ENCODE data around the gene PARP11. TPM values are rescaled to one million over a fixed set of nuclear protein-coding genes. Genes with fewer than 3 reads are reported as not detected.

Gene PARP11
- total and polyA plus RNA-seq, 4 donors, result 2.2 to 7.1 (median 4.0) TPM

DNA sequence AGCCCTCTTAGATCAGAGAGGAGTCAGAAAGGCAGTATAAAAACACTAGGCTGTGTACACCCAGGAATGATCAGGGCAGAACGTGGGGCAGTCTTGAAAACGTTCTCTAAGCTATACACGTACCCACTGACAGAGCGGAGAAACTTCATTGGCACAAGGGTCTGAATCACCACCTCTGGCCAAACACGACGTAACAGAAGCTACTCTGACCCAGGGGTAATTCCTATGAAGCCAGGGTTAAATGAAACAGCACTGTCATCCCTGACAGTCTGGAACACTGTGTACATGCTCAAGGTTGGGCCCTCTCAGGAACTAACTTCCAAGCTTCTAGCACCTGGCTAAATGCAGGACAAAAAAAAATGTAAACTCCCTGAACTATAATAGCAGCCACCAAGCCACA lies 38.4 kb downstream of the PARP11 start:
- WGBS, result 92% methylated on average over 6 of the region's 6 CpGs

DNA sequence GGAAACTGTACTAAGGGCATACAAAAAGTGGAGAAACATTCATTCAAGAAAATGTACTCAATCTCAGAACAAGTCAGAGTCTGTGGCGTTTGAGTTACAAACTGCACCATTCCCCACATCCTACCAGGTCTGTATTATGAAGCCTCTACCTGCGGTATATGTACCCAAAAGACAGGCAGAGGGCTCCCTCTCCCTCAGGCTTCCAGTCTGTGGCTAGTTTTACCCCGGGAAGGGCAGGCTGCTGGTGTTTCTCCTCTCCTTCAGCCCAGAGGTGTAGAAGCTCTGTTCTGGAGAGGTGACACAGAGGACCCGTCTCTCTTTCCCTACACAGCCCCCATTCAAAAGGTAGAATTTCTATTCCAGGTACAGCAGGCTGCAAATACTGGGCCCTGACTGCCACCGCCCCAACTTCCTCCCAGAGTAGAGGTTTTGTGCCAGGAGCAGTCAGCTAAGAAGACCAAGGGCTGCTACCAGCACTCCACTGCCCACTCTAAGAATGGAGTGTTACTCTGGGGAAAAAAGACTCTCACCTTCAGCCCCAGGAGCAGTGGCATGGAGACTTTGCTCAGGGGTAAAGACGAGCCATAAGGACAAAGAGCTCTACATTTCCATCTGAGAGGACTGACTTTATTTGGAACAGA lies 39.4 kb downstream of the PARP11 start:
- Histone ChIP-seq H3K36me3 (ENCODE audit: control insufficient read depth in 4 of 4, insufficient read depth in 3 of 4, low read depth in 1 of 4, low read length in 3 of 4) (no peaks in the 10 kb centered on the region), H3K9ac (ENCODE audit: low read depth in 1 of 2, low read length in 2 of 2) (no peak overlapping the region), H3K4me1 (ENCODE audit: control insufficient read depth in 4 of 4, insufficient read depth in 4 of 4, low read length in 3 of 4) (no peaks in the 10 kb centered on the region), H3K27me3 (ENCODE audit: control insufficient read depth in 4 of 4, insufficient read depth in 4 of 4, low read length in 3 of 4) (no peaks in the 10 kb centered on the region), H3K27ac (ENCODE audit: low read depth in 1 of 2, low read length in 2 of 2) (no peak overlapping the region), H3K9me3 (ENCODE audit: control insufficient read depth in 4 of 4, low read length in 3 of 4) (no peaks in the 10 kb centered on the region), H3K4me3 (ENCODE audit: low read depth in 1 of 3, low read length in 3 of 3) (no peak overlapping the region)
- no peak for DNase-seq (ENCODE audit: low spot score)
- WGBS, result 92% methylated on average over 6 of the region's 6 CpGs
- TF ChIP-seq, protein P1, sequence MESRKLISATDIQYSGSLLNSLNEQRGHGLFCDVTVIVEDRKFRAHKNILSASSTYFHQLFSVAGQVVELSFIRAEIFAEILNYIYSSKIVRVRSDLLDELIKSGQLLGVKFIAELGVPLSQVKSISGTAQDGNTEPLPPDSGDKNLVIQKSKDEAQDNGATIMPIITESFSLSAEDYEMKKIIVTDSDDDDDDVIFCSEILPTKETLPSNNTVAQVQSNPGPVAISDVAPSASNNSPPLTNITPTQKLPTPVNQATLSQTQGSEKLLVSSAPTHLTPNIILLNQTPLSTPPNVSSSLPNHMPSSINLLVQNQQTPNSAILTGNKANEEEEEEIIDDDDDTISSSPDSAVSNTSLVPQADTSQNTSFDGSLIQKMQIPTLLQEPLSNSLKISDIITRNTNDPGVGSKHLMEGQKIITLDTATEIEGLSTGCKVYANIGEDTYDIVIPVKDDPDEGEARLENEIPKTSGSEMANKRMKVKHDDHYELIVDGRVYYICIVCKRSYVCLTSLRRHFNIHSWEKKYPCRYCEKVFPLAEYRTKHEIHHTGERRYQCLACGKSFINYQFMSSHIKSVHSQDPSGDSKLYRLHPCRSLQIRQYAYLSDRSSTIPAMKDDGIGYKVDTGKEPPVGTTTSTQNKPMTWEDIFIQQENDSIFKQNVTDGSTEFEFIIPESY (IDR thresholded peaks at IDR 0.05), result no peak
- TF ChIP-seq, protein P2, sequence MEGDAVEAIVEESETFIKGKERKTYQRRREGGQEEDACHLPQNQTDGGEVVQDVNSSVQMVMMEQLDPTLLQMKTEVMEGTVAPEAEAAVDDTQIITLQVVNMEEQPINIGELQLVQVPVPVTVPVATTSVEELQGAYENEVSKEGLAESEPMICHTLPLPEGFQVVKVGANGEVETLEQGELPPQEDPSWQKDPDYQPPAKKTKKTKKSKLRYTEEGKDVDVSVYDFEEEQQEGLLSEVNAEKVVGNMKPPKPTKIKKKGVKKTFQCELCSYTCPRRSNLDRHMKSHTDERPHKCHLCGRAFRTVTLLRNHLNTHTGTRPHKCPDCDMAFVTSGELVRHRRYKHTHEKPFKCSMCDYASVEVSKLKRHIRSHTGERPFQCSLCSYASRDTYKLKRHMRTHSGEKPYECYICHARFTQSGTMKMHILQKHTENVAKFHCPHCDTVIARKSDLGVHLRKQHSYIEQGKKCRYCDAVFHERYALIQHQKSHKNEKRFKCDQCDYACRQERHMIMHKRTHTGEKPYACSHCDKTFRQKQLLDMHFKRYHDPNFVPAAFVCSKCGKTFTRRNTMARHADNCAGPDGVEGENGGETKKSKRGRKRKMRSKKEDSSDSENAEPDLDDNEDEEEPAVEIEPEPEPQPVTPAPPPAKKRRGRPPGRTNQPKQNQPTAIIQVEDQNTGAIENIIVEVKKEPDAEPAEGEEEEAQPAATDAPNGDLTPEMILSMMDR (IDR thresholded peaks at IDR 0.05; ENCODE audit: low read depth, low read length, missing input control), result no peak
- TF ChIP-seq HNF4G (IDR thresholded peaks at IDR 0.05), result no peak
- TF ChIP-seq RXRA (IDR thresholded peaks at IDR 0.05), result no peak
- TF ChIP-seq FOXA1 (IDR thresholded peaks at IDR 0.05), result no peak
- TF ChIP-seq EGR1 (IDR thresholded peaks at IDR 0.05; ENCODE audit: low read depth in 2 of 2), result no peak
- TF ChIP-seq, protein P3, sequence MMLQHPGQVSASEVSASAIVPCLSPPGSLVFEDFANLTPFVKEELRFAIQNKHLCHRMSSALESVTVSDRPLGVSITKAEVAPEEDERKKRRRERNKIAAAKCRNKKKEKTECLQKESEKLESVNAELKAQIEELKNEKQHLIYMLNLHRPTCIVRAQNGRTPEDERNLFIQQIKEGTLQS (IDR thresholded peaks at IDR 0.05), result no peak
- TF ChIP-seq NR2F2 (IDR thresholded peaks at IDR 0.05), result no peak
- TF ChIP-seq SP1 (IDR thresholded peaks at IDR 0.05), result no peak

More for the DNA sequence above, 38.4 kb downstream of the PARP11 start:
- peaks cover 0 to 2% (median 0%) of the 10 kb centered on the region in 4 donors for H3K9me3 ChIP-seq (ENCODE audit: control insufficient read depth in 4 of 4, low read length in 3 of 4)
- no peaks in the 10 kb centered on the region for H3K27me3 ChIP-seq (ENCODE audit: control insufficient read depth in 4 of 4, insufficient read depth in 4 of 4, low read length in 3 of 4)
- H3K4me3 ChIP-seq (ENCODE audit: low read depth in 1 of 3, low read length in 3 of 3), result no peak overlapping the region
- DNase-seq (ENCODE audit: low spot score), result no peak
- H3K9ac ChIP-seq (ENCODE audit: low read depth in 1 of 2, low read length in 2 of 2), result no peak overlapping the region
- no peaks in the 10 kb centered on the region for H3K4me1 ChIP-seq (ENCODE audit: control insufficient read depth in 4 of 4, insufficient read depth in 4 of 4, low read length in 3 of 4)
- no peak overlapping the region for H3K27ac ChIP-seq (ENCODE audit: low read depth in 1 of 2, low read length in 2 of 2)
- TF ChIP-seq SP1 (IDR thresholded peaks at IDR 0.05), result no peak
- no peak for TF ChIP-seq FOXA1 (IDR thresholded peaks at IDR 0.05)
- no peak for TF ChIP-seq FOXA2 (IDR thresholded peaks at IDR 0.05)
- TF ChIP-seq EGR1 (IDR thresholded peaks at IDR 0.05; ENCODE audit: low read depth in 2 of 2), result no peak
- TF ChIP-seq, protein P4, sequence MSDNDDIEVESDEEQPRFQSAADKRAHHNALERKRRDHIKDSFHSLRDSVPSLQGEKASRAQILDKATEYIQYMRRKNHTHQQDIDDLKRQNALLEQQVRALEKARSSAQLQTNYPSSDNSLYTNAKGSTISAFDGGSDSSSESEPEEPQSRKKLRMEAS (IDR thresholded peaks at IDR 0.05), result no peak
- TF ChIP-seq, protein P2 (IDR thresholded peaks at IDR 0.05; ENCODE audit: low read depth, low read length, missing input control), result no peak
- TF ChIP-seq, protein P1 (IDR thresholded peaks at IDR 0.05), result no peak
- TF ChIP-seq GABPA (IDR thresholded peaks at IDR 0.05 in 1 of 2, conservative IDR thresholded peaks at IDR 0.05 in 1 of 2), result no peak
- TF ChIP-seq NR2F2 (IDR thresholded peaks at IDR 0.05), result no peak
- TF ChIP-seq, protein P5, sequence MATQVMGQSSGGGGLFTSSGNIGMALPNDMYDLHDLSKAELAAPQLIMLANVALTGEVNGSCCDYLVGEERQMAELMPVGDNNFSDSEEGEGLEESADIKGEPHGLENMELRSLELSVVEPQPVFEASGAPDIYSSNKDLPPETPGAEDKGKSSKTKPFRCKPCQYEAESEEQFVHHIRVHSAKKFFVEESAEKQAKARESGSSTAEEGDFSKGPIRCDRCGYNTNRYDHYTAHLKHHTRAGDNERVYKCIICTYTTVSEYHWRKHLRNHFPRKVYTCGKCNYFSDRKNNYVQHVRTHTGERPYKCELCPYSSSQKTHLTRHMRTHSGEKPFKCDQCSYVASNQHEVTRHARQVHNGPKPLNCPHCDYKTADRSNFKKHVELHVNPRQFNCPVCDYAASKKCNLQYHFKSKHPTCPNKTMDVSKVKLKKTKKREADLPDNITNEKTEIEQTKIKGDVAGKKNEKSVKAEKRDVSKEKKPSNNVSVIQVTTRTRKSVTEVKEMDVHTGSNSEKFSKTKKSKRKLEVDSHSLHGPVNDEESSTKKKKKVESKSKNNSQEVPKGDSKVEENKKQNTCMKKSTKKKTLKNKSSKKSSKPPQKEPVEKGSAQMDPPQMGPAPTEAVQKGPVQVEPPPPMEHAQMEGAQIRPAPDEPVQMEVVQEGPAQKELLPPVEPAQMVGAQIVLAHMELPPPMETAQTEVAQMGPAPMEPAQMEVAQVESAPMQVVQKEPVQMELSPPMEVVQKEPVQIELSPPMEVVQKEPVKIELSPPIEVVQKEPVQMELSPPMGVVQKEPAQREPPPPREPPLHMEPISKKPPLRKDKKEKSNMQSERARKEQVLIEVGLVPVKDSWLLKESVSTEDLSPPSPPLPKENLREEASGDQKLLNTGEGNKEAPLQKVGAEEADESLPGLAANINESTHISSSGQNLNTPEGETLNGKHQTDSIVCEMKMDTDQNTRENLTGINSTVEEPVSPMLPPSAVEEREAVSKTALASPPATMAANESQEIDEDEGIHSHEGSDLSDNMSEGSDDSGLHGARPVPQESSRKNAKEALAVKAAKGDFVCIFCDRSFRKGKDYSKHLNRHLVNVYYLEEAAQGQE (IDR thresholded peaks at IDR 0.05), result no peak
- no peak for TF ChIP-seq TAF1 (conservative IDR thresholded peaks at IDR 0.05)
- no peak for TF ChIP-seq RXRA (IDR thresholded peaks at IDR 0.05)
- TF ChIP-seq RAD21 (IDR thresholded peaks at IDR 0.05), result no peak
- TF ChIP-seq JUND (IDR thresholded peaks at IDR 0.05), result no peak
- no peak for TF ChIP-seq HNF4A (conservative IDR thresholded peaks at IDR 0.05)
- H3K36me3 ChIP-seq (ENCODE audit: control insufficient read depth in 4 of 4, insufficient read depth in 3 of 4, low read depth in 1 of 4, low read length in 3 of 4), result no peaks in the 10 kb centered on the region

All from liver (tissue), 9 donors.